ENCODE results near the gene TIMP1. TPM values are rescaled to one million over a fixed set of nuclear protein-coding genes. Genes with fewer than 3 reads are reported as not detected.

Gene TIMP1
- total RNA-seq, 1 donor from 2014 or later, result 54.4 TPM

GRCh38 chrX:47573341-47574075 is 8.7 kb upstream of the TIMP1 start:
- DNase-seq, result peak; percentile 82

GRCh38 chrX:47574076-47574546 is 8.1 kb upstream of the TIMP1 start:
- DNase-seq, result peak; percentile 25

- peak; percentile 15 for DNase-seq
These were observed 7.5 kb upstream of the TIMP1 start for GRCh38 chrX:47574547-47575301.

GRCh38 chrX:47576021-47576898 is 6.0 kb upstream of the TIMP1 start:
- DNase-seq, result no peak

- no peak for DNase-seq
These were observed 4.8 kb upstream of the TIMP1 start for GRCh38 chrX:47577424-47577823.

GRCh38 chrX:47577901-47578300 is 4.3 kb upstream of the TIMP1 start:
- DNase-seq, result no peak

GRCh38 chrX:47578692-47579091 is 3.5 kb upstream of the TIMP1 start:
- DNase-seq, result no peak

- DNase-seq, result no peak
These were observed 2.7 kb upstream of the TIMP1 start for GRCh38 chrX:47579537-47579936.

- no peak for DNase-seq
These were observed 1.1 kb downstream of the TIMP1 start for GRCh38 chrX:47583240-47583861.

GRCh38 chrX:47584714-47585113 is 2.5 kb downstream of the TIMP1 start:
- DNase-seq, result no peak

GRCh38 chrX:47585273-47585672 is 3.0 kb downstream of the TIMP1 start:
- no peak for DNase-seq

GRCh38 chrX:47586043-47586787 is 4.0 kb downstream of the TIMP1 start:
- no peak for DNase-seq

- DNase-seq, result no peak
These were observed 5.1 kb downstream of the TIMP1 start for GRCh38 chrX:47587091-47587891.

GRCh38 chrX:47587906-47588735 is 5.9 kb downstream of the TIMP1 start:
- DNase-seq, result no peak

GRCh38 chrX:47590984-47591383 is 8.7 kb downstream of the TIMP1 start:
- DNase-seq, result no peak

GRCh38 chrX:47593522-47593921 is 11.3 kb downstream of the TIMP1 start:
- DNase-seq, result no peak

GRCh38 chrX:47595716-47596251 is 13.5 kb downstream of the TIMP1 start:
- DNase-seq, result no peak

- DNase-seq, result no peak
These were observed 14.0 kb downstream of the TIMP1 start for GRCh38 chrX:47596256-47596655.

- DNase-seq, result no peak
These were observed 15.0 kb downstream of the TIMP1 start for GRCh38 chrX:47597222-47597621.
